Measurements from ENCODE around the gene HELB. TPM values are rescaled to one million over a fixed set of nuclear protein-coding genes. Genes with fewer than 3 reads are reported as not detected.

HELB gene
- total RNA-seq, 2 donors from 2014 or later: 26.2 to 30.7 TPM

GRCh38 chr12:66319266-66319954 lies 17.1 kb downstream of the HELB start:
- H3K27ac Mint-ChIP-seq: no peak overlapping the region
- no peaks in the 10 kb centered on the region for H3K27me3 Mint-ChIP-seq
- no peak overlapping the region for H3K4me3 Mint-ChIP-seq
- peaks cover 14% of the 10 kb centered on the region for H3K36me3 Mint-ChIP-seq
- peaks cover 6 to 15% of the 10 kb centered on the region in 2 donors for H3K4me1 Mint-ChIP-seq (ENCODE audit: low read depth in 2 of 2)
- H3K9me3 Mint-ChIP-seq: no peaks in the 10 kb centered on the region
- DNase-seq (ENCODE audit: low spot score): no peak
- no peak for ATAC-seq

GRCh38 chr12:66320996-66321395 lies 18.7 kb downstream of the HELB start:
- no peak for ATAC-seq
- Mint-ChIP-seq H3K36me3 (peaks cover 14% of the 10 kb centered on the region), H3K4me1 (ENCODE audit: low read depth in 2 of 2) (peaks cover 6 to 15% of the 10 kb centered on the region in 2 donors), H3K27me3 (no peaks in the 10 kb centered on the region), H3K4me3 (no peak overlapping the region), H3K9me3 (no peaks in the 10 kb centered on the region), H3K27ac (no peak overlapping the region)
- no peak for DNase-seq (ENCODE audit: low spot score)

- Mint-ChIP-seq H3K36me3 (peaks cover 14% of the 10 kb centered on the region), H3K4me3 (no peak overlapping the region), H3K4me1 (ENCODE audit: low read depth in 2 of 2) (peaks cover 6 to 15% of the 10 kb centered on the region in 2 donors), H3K9me3 (no peaks in the 10 kb centered on the region), H3K27me3 (no peaks in the 10 kb centered on the region), H3K27ac (no peak overlapping the region)
- ATAC-seq (peak in 1 of 2 donors; percentile 6), DNase-seq (ENCODE audit: low spot score) (no peak)
Observed at GRCh38 chr12:66321435-66321834, 19.1 kb downstream of the HELB start.

- ATAC-seq (no peak), DNase-seq (ENCODE audit: low spot score) (no peak)
- H3K36me3 Mint-ChIP-seq: peaks cover 14% of the 10 kb centered on the region
- H3K4me1 Mint-ChIP-seq (ENCODE audit: low read depth in 2 of 2): peaks cover 6 to 10% of the 10 kb centered on the region in 2 donors
- no peak overlapping the region for H3K4me3 Mint-ChIP-seq
- no peak overlapping the region for H3K27ac Mint-ChIP-seq
- H3K27me3 Mint-ChIP-seq: no peaks in the 10 kb centered on the region
- no peaks in the 10 kb centered on the region for H3K9me3 Mint-ChIP-seq
Observed at GRCh38 chr12:66323017-66323416, 20.7 kb downstream of the HELB start.

GRCh38 chr12:66329941-66330340 lies 27.6 kb downstream of the HELB start:
- H3K36me3 Mint-ChIP-seq: peaks cover 13% of the 10 kb centered on the region
- H3K4me3 Mint-ChIP-seq: no peak overlapping the region
- H3K27ac Mint-ChIP-seq: no peak overlapping the region
- ATAC-seq (no peak), DNase-seq (ENCODE audit: low spot score) (no peak)
- peaks cover 6 to 9% of the 10 kb centered on the region in 2 donors for H3K4me1 Mint-ChIP-seq (ENCODE audit: low read depth in 2 of 2)
- no peaks in the 10 kb centered on the region for H3K9me3 Mint-ChIP-seq
- no peaks in the 10 kb centered on the region for H3K27me3 Mint-ChIP-seq

- Mint-ChIP-seq H3K36me3 (peaks cover 13% of the 10 kb centered on the region), H3K27ac (no peak overlapping the region), H3K9me3 (no peaks in the 10 kb centered on the region), H3K4me3 (no peak overlapping the region), H3K27me3 (no peaks in the 10 kb centered on the region), H3K4me1 (ENCODE audit: low read depth in 2 of 2) (peaks cover 6 to 9% of the 10 kb centered on the region in 2 donors)
- no peak for ATAC-seq
- DNase-seq (ENCODE audit: low spot score): no peak
Observed at GRCh38 chr12:66331016-66331415, 28.7 kb downstream of the HELB start.

- Mint-ChIP-seq H3K4me1 (ENCODE audit: low read depth in 2 of 2) (peaks cover 6 to 9% of the 10 kb centered on the region in 2 donors), H3K4me3 (no peak overlapping the region), H3K9me3 (no peaks in the 10 kb centered on the region), H3K27me3 (no peaks in the 10 kb centered on the region), H3K36me3 (peaks cover 13% of the 10 kb centered on the region), H3K27ac (no peak overlapping the region)
- no peak for DNase-seq (ENCODE audit: low spot score)
- no peak for ATAC-seq
Observed at GRCh38 chr12:66331814-66332213, 29.5 kb downstream of the HELB start.

- ATAC-seq: no peak
- Mint-ChIP-seq H3K4me1 (ENCODE audit: low read depth in 2 of 2) (peaks cover 2 to 9% of the 10 kb centered on the region in 2 donors), H3K9me3 (no peaks in the 10 kb centered on the region), H3K27me3 (no peaks in the 10 kb centered on the region), H3K27ac (no peak overlapping the region), H3K4me3 (no peak overlapping the region), H3K36me3 (peaks cover 27% of the 10 kb centered on the region)
- DNase-seq (ENCODE audit: low spot score): no peak
Observed at GRCh38 chr12:66335746-66336145, 33.5 kb downstream of the HELB start.

GRCh38 chr12:66337381-66338010 lies 35.2 kb downstream of the HELB start:
- DNase-seq (ENCODE audit: low spot score): no peak
- Mint-ChIP-seq H3K4me1 (ENCODE audit: low read depth in 2 of 2) (peaks cover 0 to 2% of the 10 kb centered on the region in 2 donors), H3K4me3 (no peak overlapping the region), H3K9me3 (no peaks in the 10 kb centered on the region), H3K27ac (no peak overlapping the region), H3K27me3 (no peaks in the 10 kb centered on the region), H3K36me3 (peaks cover 27% of the 10 kb centered on the region)
- no peak for ATAC-seq

GRCh38 chr12:66340131-66340530 lies 37.8 kb downstream of the HELB start:
- DNase-seq (ENCODE audit: low spot score) (no peak), ATAC-seq (no peak)
- H3K27ac Mint-ChIP-seq: no peak overlapping the region
- H3K27me3 Mint-ChIP-seq: no peaks in the 10 kb centered on the region
- H3K4me3 Mint-ChIP-seq: no peak overlapping the region
- no peaks in the 10 kb centered on the region for H3K9me3 Mint-ChIP-seq
- peaks cover 36% of the 10 kb centered on the region for H3K36me3 Mint-ChIP-seq
- H3K4me1 Mint-ChIP-seq (ENCODE audit: low read depth in 2 of 2): peaks cover 10% of the 10 kb centered on the region in 2 donors

GRCh38 chr12:66341126-66341525 lies 38.8 kb downstream of the HELB start:
- Mint-ChIP-seq H3K36me3 (peaks cover 38% of the 10 kb centered on the region), H3K4me1 (ENCODE audit: low read depth in 2 of 2) (peaks cover 14 to 16% of the 10 kb centered on the region in 2 donors), H3K27me3 (no peaks in the 10 kb centered on the region), H3K4me3 (no peak overlapping the region), H3K27ac (no peak overlapping the region), H3K9me3 (no peaks in the 10 kb centered on the region)
- no peak for ATAC-seq
- no peak for DNase-seq (ENCODE audit: low spot score)

GRCh38 chr12:66345212-66345611 lies 42.9 kb downstream of the HELB start:
- DNase-seq (ENCODE audit: low spot score) (no peak), ATAC-seq (no peak)
- Mint-ChIP-seq H3K9me3 (no peaks in the 10 kb centered on the region), H3K27ac (peak overlapping the region; percentile 43 to 65), H3K4me3 (no peak overlapping the region), H3K36me3 (peaks cover 32% of the 10 kb centered on the region), H3K4me1 (ENCODE audit: low read depth in 2 of 2) (peaks cover 14 to 18% of the 10 kb centered on the region in 2 donors), H3K27me3 (no peaks in the 10 kb centered on the region)

GRCh38 chr12:66345956-66346355 lies 43.7 kb downstream of the HELB start:
- DNase-seq (ENCODE audit: low spot score) (no peak), ATAC-seq (no peak)
- Mint-ChIP-seq H3K9me3 (no peaks in the 10 kb centered on the region), H3K36me3 (peaks cover 29% of the 10 kb centered on the region), H3K27me3 (no peaks in the 10 kb centered on the region), H3K4me3 (no peak overlapping the region), H3K4me1 (ENCODE audit: low read depth in 2 of 2) (peaks cover 14 to 22% of the 10 kb centered on the region in 2 donors), H3K27ac (no peak overlapping the region)

GRCh38 chr12:66351301-66351700 lies 49.0 kb downstream of the HELB start:
- H3K4me1 Mint-ChIP-seq (ENCODE audit: low read depth in 2 of 2): peaks cover 0 to 4% of the 10 kb centered on the region in 2 donors
- ATAC-seq (no peak), DNase-seq (ENCODE audit: low spot score) (no peak)
- H3K27me3 Mint-ChIP-seq: no peaks in the 10 kb centered on the region
- no peak overlapping the region for H3K27ac Mint-ChIP-seq
- no peaks in the 10 kb centered on the region for H3K9me3 Mint-ChIP-seq
- H3K36me3 Mint-ChIP-seq: peaks cover 15% of the 10 kb centered on the region
- H3K4me3 Mint-ChIP-seq: no peak overlapping the region

All from natural killer cell treated with Interleukin-12 subunit alpha and Interleukin-12 subunit beta and Interleukin-15 and Interleukin-18, amount 100 ng/mL, for 72 hours (primary cell).